Type B pancreatic cell (in vitro differentiated cells): ENCODE measurements around the gene ADARB1. TPM values are rescaled to one million over a fixed set of nuclear protein-coding genes. Genes with fewer than 3 reads are reported as not detected.

Source experiments
- DNase-seq: peaks from one replicate; pipeline ENCODE4 v3.0.0; 2021; ENCODE audit warnings: mixed read lengths; ENCODE audit not compliant: unreplicated experiment; ENCODE audit errors: extremely low spot score
- H3K27ac Mint-ChIP-seq: 2 replicates; pipeline ENCODE4 v1.8.0; 2021; ENCODE audit warnings: mild to moderate bottlenecking, mixed read lengths
- H3K27me3 Mint-ChIP-seq: 2 replicates; pipeline ENCODE4 v1.8.0; 2021; ENCODE audit warnings: mixed read lengths
- H3K36me3 Mint-ChIP-seq: 2 replicates; pipeline ENCODE4 v1.8.0; 2021; ENCODE audit warnings: mixed read lengths
- H3K4me1 Mint-ChIP-seq: one replicate; pipeline ENCODE4 v1.8.0; 2021; ENCODE audit warnings: mixed read lengths; ENCODE audit not compliant: unreplicated experiment
- H3K4me3 Mint-ChIP-seq: 2 replicates; pipeline ENCODE4 v1.8.0; 2021; ENCODE audit warnings: mild to moderate bottlenecking, mixed read lengths
- H3K9me3 Mint-ChIP-seq: 2 replicates; pipeline ENCODE4 v1.8.0; 2021; ENCODE audit warnings: mixed read lengths
- CTCF ChIP-seq: fragments of 200-600 bp; sonication (generic); conservative IDR thresholded peaks from 2 replicates; pipeline ENCODE4 v1.5.0; 2021; ENCODE audit warnings: antibody characterized with exemption, mild to moderate bottlenecking
- total RNA-seq: library from RNA; stranded (reverse); gene quantifications from 2 replicates; pipeline ENCODE4 v1.2.1, GENCODE V29; 2021; ENCODE audit warnings: low replicate concordance

ADARB1 gene
- total RNA-seq, 1 donor from 2014 or later: 20.7 TPM

DNA sequence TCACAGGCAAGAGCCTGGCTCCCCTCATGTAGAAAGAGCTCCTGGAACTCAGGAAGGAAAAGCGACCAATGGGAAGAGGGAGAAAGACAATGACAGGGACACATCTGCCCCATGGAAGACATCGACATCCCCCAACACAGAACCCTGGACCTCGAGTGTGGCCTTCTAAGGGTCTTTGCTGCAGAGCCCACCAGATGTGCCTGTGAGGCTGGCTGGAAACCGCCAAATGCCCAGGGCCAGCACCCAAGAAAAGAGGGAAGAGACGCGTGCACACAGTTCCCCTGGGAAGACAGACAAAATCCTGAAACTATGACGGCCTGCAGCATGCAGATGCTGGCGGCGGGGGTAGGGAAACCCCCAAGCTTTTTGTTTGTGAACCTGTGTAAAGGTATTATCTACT is 36.4 kb upstream of the ADARB1 start:
- H3K4me3 Mint-ChIP-seq: no peak overlapping the region
- no peak for TF ChIP-seq CTCF
- DNase-seq: no peak

GRCh38 chr21:45039317-45040156 is 34.8 kb upstream of the ADARB1 start:
- Mint-ChIP-seq H3K9me3 (peaks cover 8% of the 10 kb centered on the region), H3K4me3 (no peak overlapping the region), H3K36me3 (no peaks in the 10 kb centered on the region), H3K27me3 (peaks cover 13% of the 10 kb centered on the region), H3K4me1 (peaks cover 5% of the 10 kb centered on the region), H3K27ac (no peak overlapping the region)
- no peak for TF ChIP-seq CTCF
- DNase-seq: no peak

More for the DNA sequence above, 36.4 kb upstream of the ADARB1 start:
- no peak overlapping the region for H3K27ac Mint-ChIP-seq
- peaks cover 13% of the 10 kb centered on the region for H3K4me1 Mint-ChIP-seq
- H3K36me3 Mint-ChIP-seq: no peaks in the 10 kb centered on the region
- peaks cover 14% of the 10 kb centered on the region for H3K27me3 Mint-ChIP-seq
- peaks cover 8% of the 10 kb centered on the region for H3K9me3 Mint-ChIP-seq

DNA sequence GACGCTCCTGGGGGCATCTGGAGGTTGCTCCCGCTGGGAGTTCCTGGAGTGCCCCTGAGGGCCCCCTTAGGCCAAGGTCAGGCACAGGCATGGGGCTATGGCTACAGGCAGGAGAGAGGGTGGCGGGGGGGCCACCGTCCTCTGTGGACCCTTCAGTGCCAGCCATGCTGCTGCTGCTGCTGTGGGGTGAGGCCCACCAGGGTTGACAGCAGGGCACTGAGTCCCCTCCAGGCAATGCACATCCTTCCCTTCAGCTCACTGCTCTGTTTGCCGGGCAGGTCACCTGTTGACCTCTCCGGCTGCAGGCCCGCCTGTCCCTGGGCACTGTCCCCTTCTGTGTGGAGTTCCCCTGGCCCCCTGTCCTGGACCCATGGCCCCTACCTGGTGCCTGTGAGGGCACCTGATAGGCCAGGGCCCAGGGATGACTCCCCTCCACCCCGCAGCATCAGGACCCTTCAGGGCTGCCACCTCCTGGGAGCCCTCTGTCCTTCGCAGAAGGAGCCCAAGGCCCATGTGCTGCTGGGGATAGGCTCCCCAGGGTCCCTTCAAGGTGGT is 34.1 kb upstream of the ADARB1 start:
- Mint-ChIP-seq H3K9me3 (peaks cover 8% of the 10 kb centered on the region), H3K4me1 (peaks cover 5% of the 10 kb centered on the region), H3K4me3 (no peak overlapping the region), H3K36me3 (no peaks in the 10 kb centered on the region), H3K27me3 (peaks cover 19% of the 10 kb centered on the region), H3K27ac (no peak overlapping the region)
- no peak for TF ChIP-seq CTCF
- no peak for DNase-seq

GRCh38 chr21:45040739-45041138 is 33.6 kb upstream of the ADARB1 start:
- peaks cover 5% of the 10 kb centered on the region for H3K4me1 Mint-ChIP-seq
- peaks cover 8% of the 10 kb centered on the region for H3K9me3 Mint-ChIP-seq
- H3K27me3 Mint-ChIP-seq: peaks cover 20% of the 10 kb centered on the region
- DNase-seq: no peak
- no peak for TF ChIP-seq CTCF
- H3K36me3 Mint-ChIP-seq: no peaks in the 10 kb centered on the region
- H3K27ac Mint-ChIP-seq: no peak overlapping the region
- H3K4me3 Mint-ChIP-seq: no peak overlapping the region

- Mint-ChIP-seq H3K9me3 (peaks cover 8% of the 10 kb centered on the region), H3K4me1 (peaks cover 5% of the 10 kb centered on the region), H3K4me3 (no peak overlapping the region), H3K27ac (no peak overlapping the region), H3K27me3 (peaks cover 20% of the 10 kb centered on the region), H3K36me3 (no peaks in the 10 kb centered on the region)
- no peak for DNase-seq
- no peak for TF ChIP-seq CTCF
Measured at GRCh38 chr21:45041351-45041805, 33.0 kb upstream of the ADARB1 start.
